NOMO-1 treated with dmso at 0.1 percent for 144 hours (cell line): Measurements from ENCODE around the gene SIK1.
"Not testable (repeated sequence)": the region's sequence is repeated elsewhere in the genome, so short reads cannot be mapped to it uniquely, and the experiment has no call there.

Experiments used
- DNase-seq: peaks from one replicate; lab custom pipeline; 2025; ENCODE audit not compliant: unreplicated experiment; lab: John Stamatoyannopoulos, UW

The SIK1 gene

DNA sequence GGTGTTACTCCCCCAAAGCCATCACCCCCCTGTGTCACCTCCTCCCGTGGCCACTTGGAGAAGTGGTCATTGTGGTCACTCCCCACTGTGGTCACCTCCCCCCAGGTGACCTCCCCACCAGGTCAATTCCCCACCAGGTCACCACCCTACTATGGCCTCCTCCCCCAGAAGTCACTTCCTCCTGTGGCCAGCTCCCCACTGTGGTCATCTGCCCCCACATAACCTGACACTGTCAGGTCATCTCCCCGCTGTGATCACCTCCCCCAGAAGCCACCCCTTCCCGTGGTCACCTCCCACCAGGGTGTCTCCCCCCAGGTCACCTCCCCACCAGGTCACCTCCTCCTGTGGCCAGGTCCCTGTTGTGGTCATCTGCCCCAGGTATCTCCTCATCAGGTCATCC, 28.9 kb downstream of the SIK1 start:
- not testable (repeated sequence) for DNase-seq

DNA sequence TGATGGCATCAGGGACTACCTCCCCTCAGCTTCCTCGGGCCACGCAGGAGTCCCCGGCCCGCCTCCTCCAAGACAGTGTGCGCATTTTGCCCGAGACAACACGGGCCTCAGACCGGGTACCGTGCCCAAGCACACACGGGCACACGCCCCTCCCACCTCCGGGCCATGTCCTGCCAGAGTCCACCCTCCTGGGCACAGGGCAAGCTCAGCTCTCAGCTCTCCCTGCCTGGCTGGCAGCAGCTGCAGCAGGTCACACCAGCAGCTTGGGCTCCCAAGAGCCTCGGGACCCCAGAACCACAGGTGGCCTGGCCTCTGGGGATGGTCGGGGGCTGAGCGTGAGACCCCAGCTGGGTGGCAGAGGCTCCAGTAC, 29.5 kb downstream of the SIK1 start:
- not testable (repeated sequence) for DNase-seq

DNA sequence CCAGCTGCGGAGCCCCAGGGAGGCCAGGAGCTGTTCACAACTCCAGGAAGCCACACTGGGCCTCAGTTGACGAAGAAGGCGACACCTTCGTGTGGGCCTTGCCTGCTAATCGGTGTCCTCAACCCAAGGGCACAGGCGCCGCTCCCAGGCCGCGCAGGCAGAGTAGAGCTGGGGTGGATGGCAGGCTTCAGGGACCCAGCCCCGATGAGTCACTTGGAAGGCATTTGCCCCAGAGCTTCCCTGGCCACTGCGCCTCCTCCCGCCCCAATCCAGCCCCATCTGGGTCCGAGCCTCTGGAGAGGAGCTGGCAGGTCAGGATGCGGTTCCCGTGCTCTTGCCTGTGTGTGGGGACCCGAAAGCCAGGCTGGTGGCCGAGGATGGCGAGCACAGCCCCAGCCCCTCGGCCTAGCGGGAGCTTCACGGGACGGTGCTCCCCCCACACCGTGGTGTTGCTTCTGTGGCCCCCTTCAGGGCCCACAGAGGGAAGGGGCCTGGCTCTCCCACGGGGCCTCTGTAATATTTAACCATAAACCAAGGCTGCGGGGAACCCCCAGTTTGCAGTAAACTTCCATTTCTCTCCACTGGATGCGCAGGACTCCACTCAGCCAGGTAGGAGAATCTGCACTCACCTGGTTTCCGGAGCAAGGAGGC, 30.0 kb downstream of the SIK1 start:
- DNase-seq, result not testable (repeated sequence)

DNA sequence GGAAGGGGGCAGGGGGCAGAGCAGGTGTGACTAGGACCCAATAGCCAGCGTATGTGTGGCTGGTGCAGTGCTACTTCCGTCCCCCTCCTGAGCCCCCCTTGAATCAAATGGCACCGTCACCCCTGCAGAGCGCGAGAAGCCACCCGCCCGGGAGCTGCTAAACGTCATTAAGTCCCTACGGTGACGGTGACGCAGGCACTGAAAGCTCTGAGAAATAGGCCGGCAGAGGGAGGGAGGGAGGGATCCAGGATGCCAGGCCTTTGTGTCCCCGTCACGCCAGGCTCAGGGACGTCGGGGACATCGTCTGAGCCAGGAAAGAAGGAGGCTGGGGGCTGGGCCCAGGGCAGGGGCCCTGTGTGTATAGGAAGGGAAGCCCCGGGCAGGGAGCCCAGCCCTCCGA, 43.6 kb downstream of the SIK1 start:
- DNase-seq, result not testable (repeated sequence)

DNA sequence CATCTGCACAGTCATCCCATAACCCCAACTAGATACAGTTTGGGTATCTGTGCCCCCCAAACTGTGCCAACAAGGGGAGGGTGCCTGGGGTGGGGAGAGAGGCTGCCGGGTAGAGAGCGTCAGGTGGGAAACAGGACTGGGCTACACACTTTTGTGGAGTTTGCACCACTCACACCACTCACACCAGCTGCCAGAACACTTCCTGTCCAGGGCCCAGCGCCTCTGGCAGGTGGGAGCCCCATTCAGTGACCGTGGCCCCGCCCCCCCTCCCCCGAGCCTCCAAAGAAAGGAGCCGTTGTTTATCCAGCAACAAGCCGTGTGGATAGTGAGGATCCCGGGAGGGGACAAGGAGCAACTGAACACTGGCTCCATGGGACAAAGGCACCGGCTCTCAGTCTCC, 44.0 kb downstream of the SIK1 start:
- DNase-seq, result not testable (repeated sequence)

DNA sequence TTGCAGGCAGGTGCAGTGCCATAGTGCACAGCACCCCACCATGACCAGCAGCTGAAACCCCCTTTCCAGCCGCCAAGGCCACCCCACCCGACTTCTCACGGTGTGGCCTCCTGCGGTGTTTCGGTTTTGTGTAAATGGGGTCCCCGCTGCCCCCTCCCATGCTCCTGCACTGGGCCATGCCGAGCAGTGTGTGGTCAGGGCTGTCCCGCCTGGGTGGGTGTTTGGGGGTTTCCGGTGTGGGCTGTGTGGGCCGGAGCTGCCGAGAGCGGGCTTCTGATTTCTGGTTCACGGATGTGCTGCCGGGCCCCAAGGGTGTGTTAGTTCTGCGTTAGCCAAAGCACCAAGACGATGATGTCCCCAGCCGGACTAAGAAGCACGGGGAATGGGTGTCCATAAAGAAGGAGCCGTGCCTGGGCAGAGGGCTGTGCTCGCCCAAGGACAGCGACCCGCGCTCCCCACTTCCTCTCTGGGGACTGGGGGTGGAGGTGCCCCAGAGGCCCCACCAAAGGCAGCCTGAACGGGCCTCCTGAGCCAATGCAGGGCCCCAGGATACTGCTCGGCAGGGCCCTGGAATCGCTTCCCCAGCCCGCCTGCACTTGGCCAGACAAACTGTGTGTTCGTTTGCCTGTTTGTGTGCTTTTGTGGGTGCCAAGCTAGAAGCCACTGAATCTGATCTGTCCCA, 45.9 kb downstream of the SIK1 start:
- DNase-seq, result not testable (repeated sequence)

DNA sequence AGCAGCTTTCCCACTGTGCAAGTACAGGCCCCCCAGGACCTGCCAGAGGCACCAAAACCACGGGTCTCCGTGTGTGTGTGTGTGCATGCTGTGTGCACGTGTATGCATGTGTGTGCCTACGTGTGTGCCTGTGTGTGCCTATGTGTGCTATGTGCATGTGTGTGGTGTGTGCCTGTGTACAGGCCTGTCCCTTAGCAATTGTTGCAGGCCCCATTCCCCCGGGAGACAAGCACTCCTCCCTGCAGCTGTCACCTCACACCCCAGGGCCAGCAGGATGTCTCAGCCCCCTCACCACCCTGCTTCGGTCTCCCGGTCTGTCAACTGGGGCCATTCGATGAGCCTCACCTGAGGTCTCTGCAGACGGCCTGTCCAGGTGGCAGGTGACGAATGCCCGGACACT, 46.6 kb downstream of the SIK1 start:
- DNase-seq, result not testable (repeated sequence)

DNA sequence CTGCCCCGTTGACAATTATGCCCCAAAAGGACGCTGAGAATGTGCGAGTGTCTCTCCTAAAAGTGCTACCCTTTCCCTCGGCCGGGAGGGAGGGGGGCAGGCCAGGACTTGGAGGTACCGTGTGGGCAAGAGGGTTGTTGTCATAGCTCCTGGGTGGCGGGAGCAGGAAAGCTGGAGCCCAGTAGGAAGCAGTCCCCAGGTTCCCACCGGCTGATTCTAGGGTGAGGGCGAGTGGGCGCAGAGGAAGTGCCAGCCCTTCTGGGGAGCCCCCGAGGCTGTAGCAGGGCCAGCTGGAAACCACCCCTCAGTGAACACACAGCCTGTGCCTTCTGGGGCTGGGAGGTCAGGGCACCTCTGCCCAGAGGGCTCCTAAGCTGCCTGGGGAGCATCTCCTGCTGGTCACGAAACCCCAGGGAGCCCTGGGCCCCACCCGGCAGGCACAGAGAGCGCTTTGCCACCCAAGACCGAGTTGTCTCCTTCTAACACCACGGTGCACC, 47.3 kb downstream of the SIK1 start:
- DNase-seq, result not testable (repeated sequence)

DNA sequence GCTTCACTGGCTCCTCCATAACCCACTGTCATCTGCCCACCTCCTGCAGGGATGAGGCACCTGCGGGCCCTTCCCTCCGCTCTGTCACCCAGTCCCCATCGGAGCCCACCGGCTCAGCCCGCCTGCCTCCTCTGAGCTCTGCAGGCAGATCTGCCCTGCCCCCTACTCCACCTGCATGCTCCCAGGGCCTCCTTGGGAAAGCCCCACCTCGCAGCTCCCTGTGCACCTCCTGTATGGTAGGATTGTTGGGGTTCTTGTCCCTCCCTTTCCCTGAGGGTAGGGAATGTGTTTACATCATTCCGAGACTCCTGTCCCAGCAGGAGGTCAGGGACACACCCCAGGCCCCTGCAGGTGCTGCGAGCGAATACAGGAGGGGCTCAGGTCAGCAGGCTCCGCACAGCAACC, 50.5 kb downstream of the SIK1 start:
- no peak for DNase-seq

DNA sequence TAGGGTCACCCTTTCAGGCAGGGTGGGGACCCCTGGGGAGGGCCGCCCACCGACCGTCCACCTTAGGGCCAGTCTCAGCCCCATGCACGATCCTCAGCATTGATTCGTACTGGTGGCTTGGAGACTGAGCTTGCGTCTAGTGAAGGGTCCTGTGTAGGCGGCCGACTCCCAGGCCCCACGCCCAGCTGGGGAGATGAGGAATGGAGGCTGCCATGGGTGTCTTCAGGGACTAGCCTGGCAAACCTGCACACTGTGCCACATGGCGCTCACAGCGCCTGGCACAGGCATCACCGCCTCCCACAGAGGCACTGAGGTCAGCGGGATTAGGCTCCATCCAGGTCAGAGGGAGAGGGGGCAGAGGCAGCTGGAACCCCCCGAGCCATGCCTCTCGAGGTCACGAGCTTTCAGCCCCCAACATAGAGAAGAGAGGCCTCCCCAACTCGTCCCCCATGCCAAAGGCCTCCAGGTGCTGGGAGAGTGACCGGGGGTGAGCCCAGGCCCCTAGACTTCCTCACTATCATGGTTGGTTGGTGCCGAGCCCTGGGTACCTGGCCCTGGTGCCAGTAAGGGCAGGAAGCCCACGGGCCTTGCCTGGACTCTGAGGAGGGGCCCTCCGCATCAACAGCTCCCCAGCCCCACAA, 51.0 kb downstream of the SIK1 start:
- no peak for DNase-seq

DNA sequence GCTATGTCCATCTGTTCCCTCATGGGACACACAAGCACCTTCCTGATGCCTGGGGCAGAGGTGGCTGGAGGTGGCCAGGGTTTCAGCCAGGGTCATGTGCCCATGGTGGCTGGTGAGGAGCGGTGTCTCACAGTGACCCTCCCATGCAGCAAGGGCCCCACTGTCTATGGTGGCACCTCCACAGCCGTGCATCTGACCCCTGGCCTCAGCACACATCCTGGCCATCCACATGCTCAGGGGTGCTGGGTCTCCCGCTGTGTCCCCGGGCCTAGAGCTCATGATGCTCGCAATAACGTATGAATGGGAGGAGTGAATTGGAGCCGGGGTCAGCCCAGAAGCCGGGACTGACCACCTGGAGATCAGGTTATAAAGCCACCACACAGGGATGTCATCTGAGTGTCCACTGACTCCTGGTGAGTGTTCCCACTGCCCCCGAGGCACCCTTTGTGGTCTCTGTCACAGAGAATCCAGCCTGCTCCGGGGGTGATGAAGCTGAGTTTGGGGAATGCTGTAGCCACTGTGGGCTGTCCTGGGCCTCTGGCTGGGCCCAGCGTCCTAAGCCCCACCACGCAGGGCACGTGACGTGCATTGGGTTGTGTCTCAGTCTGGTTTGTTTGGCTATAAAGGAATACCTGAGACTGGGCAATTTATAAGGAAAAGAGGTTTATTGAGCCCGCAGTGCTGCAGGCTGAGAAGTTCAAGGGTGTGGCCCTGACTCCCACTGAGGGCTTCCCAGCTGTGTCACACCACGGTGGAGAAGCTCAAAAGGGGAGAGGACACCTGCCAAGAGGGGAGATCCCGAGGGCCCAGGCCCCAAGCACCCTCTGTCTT, 51.7 kb downstream of the SIK1 start:
- no peak for DNase-seq

DNA sequence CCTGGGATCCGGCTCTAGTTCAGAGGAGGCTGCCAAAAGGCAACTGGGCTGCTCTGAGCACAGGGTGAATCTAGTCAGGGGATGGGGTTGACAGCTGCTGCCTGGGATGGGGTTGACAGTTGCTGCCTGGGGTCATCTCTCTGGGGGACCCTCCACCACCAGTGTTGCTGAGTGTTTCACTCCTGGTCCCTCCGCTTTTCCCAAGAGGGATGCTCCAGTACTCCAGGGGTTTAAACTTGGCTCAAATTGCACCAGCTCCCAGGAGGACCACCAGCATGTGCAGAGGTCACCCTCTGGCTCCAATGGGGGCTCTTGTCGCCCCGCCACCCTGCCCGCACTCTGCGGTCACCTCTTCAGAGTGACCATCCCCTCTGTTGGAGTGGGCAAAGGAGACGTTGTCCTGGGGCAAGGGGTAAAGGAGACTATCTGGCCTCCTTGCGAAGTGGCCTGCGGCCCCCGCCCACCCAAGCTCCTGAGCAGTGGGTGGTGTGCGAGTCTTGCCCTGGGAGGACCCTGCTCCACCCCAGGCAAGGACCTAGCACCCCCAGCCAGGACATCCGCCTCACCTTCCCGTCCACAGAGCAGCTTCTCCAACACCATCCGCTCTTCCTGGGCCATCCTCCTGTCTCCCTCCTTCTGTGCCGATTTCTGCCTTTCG, 52.6 kb downstream of the SIK1 start:
- no peak for DNase-seq

DNA sequence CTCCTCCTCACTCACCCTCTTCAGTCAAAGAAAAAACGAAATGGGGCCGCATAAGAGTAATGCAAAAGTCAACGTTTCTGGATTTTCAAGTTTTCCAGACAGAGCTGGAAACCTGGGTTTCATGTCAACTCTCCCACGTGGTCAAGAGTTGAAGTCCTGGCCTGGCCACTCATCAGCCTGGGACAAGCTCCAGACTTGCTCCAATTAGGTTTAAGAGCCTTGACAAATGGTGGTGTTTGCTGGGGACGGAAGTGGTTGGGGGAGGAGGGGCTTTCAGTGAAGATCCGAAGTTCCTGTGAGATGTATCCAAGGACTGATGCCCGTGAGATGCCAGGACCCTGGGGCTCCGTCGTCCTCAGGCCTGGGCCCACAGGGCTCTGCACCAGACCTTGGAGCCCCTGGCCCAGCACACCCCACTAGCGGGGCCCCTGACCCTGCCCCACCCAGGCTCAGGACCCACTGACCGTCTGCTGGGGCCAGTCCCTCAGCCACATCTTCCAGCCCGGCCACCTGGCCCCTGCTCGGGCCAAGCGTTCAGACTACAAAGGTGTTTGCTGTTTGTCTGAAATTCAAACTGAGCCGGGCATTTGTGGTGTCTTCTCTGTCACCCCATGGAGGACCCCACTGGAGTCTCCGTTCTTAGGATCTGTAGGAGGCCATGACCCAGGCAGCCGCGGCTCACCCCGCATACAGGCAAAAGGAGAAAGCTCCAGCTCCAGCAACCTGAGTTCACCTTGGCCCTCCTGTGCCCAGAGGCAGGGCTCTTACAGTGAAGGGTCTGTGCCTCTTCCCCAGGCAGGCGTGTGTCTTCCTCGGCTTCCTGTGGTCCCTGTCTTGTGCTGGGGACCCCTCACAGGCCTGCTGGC, 53.3 kb downstream of the SIK1 start:
- no peak for DNase-seq

DNA sequence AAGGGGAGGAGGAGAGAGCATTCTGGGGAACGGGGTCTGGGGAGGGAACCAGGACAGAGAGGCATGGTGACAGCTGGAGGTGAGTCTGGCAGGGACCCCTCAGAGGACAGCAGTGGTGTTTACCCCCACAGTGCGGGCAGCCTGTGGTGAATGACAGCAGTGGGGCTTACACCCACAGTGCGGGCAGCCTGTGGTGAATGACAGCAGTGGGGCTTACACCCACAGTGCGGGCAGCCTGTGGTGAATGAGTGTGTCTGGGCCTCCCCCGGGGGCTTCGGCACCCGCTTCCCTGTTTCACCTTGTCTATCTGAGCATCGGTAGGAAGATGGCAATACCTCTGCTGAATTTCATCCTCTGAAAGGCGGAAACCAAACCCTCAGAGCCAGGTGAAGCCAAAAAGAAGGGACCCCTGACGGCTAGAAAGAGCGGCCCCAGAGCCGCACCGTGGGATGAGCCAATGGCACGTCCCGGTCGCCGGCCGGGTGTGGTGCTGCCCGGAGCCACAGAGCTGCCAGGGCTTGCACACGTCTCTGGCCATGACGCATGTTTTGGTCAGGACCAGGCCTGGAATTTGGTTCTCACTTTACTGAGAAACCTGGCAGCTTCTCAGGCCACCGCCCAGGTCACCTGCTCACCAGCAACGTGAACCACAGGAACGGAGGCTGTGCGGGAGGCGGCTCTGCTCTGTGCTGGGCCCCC, 54.1 kb downstream of the SIK1 start:
- no peak for DNase-seq

DNA sequence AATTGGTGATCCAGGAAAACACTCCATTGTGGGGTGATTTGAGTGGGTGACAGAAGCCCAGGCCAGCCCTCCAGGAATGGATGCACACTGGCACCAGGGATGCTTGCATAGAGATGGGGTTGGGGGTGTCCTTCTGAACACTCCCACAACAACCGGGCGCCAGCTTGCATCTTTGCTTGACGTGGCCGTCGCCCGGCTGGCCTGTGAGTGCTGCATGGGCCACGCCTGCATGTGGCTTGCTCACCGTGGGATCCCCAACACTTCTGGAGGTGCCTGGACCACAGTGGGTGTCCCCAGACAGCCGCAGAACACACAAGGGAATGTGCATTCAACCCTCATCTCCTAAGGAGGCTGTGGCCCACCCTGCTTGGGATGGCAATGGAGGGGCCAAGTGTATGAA, 55.1 kb downstream of the SIK1 start:
- DNase-seq, result no peak

DNA sequence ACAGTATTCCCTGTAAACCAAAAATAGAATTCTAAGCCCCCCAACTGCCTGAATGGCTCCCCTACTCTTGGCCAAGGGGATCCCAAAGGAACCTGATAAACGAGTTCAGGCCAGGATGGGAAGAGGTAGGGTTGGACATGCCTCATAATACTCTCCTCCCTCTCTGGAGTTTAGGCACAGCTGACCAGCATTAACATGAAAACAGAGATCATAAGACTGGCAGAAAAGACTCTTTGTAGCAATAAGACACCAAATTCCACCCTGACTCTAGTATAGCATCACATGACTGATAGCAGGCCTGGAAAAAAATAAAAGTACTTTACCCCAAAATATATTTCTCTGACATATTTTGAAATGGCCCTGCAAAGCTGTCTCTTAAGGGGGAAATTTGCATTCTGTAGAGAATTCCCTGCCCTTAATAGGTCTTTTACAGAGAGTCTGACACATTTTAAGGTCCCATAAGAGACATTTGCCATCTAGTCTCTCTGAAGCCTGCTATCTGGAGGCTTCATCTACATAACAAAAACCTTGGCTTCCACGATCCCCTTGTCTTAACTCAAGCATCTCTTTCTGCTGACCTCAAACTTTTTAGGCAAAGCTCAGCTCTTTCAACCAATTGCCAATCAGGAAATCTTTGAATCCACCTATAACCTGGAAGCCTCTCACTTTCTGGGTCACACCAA, 55.9 kb downstream of the SIK1 start:
- DNase-seq, result no peak

DNA sequence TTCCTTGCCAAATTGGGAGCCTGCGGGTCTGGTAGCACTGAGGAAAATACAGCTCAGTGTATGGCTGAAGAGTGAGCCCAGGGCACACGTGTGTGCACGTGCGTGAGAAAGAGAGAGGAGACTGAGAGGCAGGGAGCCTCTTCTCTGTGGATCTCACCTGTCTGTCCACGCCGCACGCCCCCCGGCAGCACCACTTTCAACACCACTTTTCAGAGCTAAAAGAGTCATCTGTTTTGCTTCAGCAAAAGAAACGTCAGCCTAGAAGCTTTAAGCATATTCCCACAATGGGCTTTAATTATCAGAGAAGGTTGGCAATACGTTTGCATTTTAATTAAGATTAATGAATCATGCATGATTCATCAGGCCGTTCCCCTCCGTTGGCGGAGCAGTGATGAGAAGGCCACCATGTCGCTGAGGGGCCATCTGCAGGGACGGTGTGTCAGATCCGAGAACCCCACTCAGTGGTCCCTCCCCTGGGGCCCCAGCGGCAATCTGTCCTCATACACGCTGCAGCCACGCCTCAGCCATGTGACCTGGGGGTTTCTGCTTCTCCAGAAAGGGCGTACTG, 56.8 kb downstream of the SIK1 start:
- no peak for DNase-seq

DNA sequence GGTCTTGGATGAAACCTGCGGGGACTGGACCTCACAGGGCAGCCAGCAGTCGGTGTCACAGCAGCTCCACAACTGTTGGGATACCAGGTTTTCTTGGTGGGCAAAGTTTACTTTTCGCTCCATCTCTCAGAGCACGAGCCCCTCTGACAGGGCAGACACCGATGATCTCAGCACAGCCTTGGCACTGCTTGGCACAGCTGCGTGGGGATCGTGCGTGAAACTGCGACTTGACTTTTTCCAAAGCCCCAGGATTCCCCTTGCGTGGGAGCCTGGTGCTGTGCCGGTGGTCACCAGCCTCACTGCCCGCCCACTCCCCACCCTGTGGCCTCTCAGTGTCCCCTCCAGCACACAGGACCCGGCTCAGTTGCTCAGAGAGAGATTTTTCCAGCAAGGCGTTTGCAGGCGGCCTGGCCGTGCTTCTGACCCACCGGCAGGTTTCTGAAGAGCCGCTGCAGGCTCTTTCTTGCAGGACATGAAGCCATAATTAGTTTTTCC, 57.3 kb downstream of the SIK1 start:
- DNase-seq, result no peak
